ENCODE results near the gene MACROD2.
"Not testable (repeated sequence)": the region's sequence is repeated elsewhere in the genome, so short reads cannot be mapped to it uniquely, and the experiment has no call there.

Gene MACROD2

DNA sequence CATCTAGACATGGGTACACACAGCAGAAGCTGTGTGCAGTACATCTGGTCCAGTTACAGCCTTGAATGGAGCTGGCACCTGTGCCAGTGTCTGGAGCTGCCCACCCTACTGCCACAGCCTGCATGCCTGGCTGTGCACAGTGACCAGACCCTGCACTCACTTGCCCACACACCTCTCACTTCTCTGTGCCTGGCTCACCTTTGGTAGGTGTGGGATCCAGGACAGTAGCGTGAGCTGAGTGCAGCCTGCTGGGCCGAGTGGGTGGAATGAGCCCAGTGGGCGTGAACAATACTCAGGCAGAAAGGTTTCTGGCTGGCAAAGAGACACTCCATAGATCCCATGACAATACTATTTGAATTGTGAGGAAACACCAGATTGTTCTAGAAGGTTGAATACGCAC lies 1181.6 kb downstream of the MACROD2 start:
- no peaks in the 10 kb centered on the region for H3K4me1 ChIP-seq (ENCODE audit: control insufficient read depth, insufficient read depth, low read length)
- H3K9me3 ChIP-seq (ENCODE audit: control insufficient read depth, insufficient read depth, low read length) = no peaks in the 10 kb centered on the region
- H3K36me3 ChIP-seq (ENCODE audit: control insufficient read depth, insufficient read depth, low read length) = no peaks in the 10 kb centered on the region
- no peak overlapping the region for H3K9ac ChIP-seq (ENCODE audit: low read depth, low read length)
- H3K4me3 ChIP-seq (ENCODE audit: low read depth, low read length) = no peak overlapping the region
- H3K27me3 ChIP-seq (ENCODE audit: control insufficient read depth, insufficient read depth, low read length) = no peaks in the 10 kb centered on the region

DNA sequence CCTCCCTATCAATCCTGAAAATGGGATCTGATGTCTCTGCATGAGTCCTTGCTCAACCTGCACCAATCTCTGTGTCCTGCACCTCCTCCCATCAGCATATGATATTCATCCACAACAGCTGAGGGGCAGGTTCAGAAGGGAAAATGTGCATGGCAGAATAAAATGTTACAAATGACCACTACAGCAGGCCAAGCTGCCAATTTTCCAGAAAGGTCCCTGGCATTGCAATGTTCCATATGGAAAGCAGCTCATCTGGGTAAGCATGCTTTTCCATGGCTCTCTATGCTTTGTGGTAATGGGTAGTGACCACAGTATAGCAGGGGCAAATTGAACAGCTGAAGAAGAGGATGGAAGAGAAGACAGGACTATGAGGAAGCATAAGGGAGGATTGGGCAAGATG lies 1183.3 kb downstream of the MACROD2 start:
- Histone ChIP-seq H3K9ac (ENCODE audit: low read depth, low read length) (no peak overlapping the region), H3K4me1 (ENCODE audit: control insufficient read depth, insufficient read depth, low read length) (no peaks in the 10 kb centered on the region), H3K9me3 (ENCODE audit: control insufficient read depth, insufficient read depth, low read length) (no peaks in the 10 kb centered on the region), H3K36me3 (ENCODE audit: control insufficient read depth, insufficient read depth, low read length) (no peaks in the 10 kb centered on the region), H3K4me3 (ENCODE audit: low read depth, low read length) (no peak overlapping the region), H3K27me3 (ENCODE audit: control insufficient read depth, insufficient read depth, low read length) (no peaks in the 10 kb centered on the region)

DNA sequence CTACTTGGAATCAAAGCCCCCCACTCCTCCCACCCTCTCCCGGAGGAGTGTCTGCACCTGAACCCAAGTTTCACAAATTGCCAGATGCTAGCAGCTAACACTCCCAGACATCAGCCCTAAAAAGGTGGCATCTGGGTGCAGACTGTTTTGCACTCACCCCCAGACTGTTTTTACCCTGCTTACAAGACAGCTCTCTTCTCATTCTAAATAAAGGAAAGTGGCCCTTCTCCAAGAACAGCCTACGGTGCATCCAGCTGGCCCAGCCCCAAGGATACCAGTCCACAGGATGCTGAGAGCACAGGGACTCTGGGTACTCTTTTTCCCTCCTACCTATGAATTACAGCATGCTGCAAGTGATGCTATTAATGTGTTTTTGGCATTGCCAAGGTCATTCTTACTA lies 1184.1 kb downstream of the MACROD2 start:
- no peak overlapping the region for H3K9ac ChIP-seq (ENCODE audit: low read depth, low read length)
- H3K4me3 ChIP-seq (ENCODE audit: low read depth, low read length) = no peak overlapping the region
- H3K27me3 ChIP-seq (ENCODE audit: control insufficient read depth, insufficient read depth, low read length) = no peaks in the 10 kb centered on the region
- no peaks in the 10 kb centered on the region for H3K9me3 ChIP-seq (ENCODE audit: control insufficient read depth, insufficient read depth, low read length)
- no peaks in the 10 kb centered on the region for H3K36me3 ChIP-seq (ENCODE audit: control insufficient read depth, insufficient read depth, low read length)
- H3K4me1 ChIP-seq (ENCODE audit: control insufficient read depth, insufficient read depth, low read length) = no peaks in the 10 kb centered on the region

DNA sequence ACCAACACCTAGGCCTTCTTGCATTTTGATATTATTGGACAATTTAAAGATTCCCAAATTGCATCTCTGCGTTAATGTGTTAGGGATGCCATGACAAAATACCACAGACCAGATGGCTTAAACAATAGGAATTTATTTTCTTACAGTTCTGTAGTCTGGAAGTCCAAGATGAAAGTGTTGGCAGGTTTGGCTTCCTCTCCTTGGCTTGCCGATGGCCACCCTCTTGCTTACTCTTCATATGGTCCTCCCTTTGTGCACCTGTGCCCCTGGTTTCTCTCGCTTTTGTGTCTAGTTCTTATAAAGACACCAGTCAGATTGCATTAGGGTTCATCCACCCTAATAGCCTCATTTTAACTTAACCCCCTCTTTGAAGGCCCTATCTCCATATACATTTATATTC lies 1184.5 kb downstream of the MACROD2 start:
- Histone ChIP-seq H3K27me3 (ENCODE audit: control insufficient read depth, insufficient read depth, low read length) (no peaks in the 10 kb centered on the region), H3K9ac (ENCODE audit: low read depth, low read length) (no peak overlapping the region)

DNA sequence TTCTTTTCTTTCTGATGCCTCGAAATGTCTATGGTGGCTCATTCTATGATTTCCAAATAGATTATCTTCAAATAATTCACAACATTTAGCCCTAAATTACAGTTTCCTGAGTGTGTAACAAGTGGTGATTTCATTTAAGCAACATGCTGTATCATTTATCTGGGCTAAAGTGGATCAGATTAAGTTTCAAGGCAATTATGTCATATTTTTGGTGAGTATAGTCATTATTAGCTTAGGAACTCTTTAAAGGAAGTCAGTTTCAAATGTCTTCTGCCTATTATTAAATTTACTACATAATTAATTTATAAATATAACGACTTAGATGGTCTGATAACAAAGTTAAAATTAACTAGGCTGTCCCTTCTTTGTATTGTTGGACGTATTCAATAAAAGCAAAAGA lies 1190.0 kb downstream of the MACROD2 start:
- Histone ChIP-seq H3K4me3 (ENCODE audit: low read depth, low read length) (no peak overlapping the region), H3K36me3 (ENCODE audit: control insufficient read depth, insufficient read depth, low read length) (no peaks in the 10 kb centered on the region), H3K4me1 (ENCODE audit: control insufficient read depth, insufficient read depth, low read length) (no peaks in the 10 kb centered on the region), H3K27me3 (ENCODE audit: control insufficient read depth, insufficient read depth, low read length) (no peaks in the 10 kb centered on the region), H3K9me3 (ENCODE audit: control insufficient read depth, insufficient read depth, low read length) (no peaks in the 10 kb centered on the region), H3K9ac (ENCODE audit: low read depth, low read length) (no peak overlapping the region)

More for the DNA sequence above, 1184.5 kb downstream of the MACROD2 start:
- Histone ChIP-seq H3K36me3 (ENCODE audit: control insufficient read depth, insufficient read depth, low read length) (no peaks in the 10 kb centered on the region), H3K4me3 (ENCODE audit: low read depth, low read length) (no peak overlapping the region), H3K9me3 (ENCODE audit: control insufficient read depth, insufficient read depth, low read length) (no peaks in the 10 kb centered on the region), H3K4me1 (ENCODE audit: control insufficient read depth, insufficient read depth, low read length) (no peaks in the 10 kb centered on the region)

DNA sequence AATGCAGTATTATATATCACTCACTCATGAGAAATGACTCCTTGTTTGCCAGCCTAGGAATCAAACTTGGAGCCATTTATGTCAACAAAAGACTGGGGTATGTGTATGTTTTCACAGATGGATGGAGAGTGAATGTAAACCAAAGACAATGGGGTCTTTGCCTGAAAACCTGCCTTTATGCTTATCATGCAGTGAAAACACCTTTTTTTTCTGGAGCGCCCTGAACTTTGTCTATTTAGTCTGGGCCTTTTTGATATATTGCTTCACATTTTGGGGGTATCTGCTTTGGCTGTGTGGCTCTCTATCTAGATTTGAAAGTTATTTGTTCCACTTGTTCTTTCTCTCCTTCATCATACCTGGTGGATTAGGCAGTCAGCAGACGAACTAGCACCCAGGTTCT lies 1190.6 kb downstream of the MACROD2 start:
- no peak overlapping the region for H3K4me3 ChIP-seq (ENCODE audit: low read depth, low read length)

DNA sequence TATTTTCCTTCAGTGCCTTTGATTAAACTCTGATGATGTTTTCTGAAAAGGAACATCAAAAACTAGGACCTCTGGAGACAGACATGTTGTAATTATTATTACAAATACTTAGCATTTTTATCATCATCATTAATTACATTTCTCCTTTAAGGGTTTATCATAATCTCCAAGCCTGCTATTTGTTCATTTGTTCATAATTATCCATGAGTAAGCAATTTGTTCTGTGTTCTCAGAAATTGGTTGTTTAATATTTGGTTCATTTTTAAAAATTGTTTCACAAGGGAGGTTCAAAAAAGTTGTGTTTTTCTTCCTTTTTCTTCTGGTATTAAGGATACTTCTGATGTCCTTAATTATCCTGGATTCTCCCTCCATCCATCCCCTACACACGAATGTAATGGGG lies 1192.3 kb downstream of the MACROD2 start:
- no peaks in the 10 kb centered on the region for H3K9me3 ChIP-seq (ENCODE audit: control insufficient read depth, insufficient read depth, low read length)
- H3K27me3 ChIP-seq (ENCODE audit: control insufficient read depth, insufficient read depth, low read length) = no peaks in the 10 kb centered on the region
- H3K4me1 ChIP-seq (ENCODE audit: control insufficient read depth, insufficient read depth, low read length) = no peaks in the 10 kb centered on the region

More for the DNA sequence above, 1190.6 kb downstream of the MACROD2 start:
- no peak overlapping the region for H3K9ac ChIP-seq (ENCODE audit: low read depth, low read length)
- no peaks in the 10 kb centered on the region for H3K36me3 ChIP-seq (ENCODE audit: control insufficient read depth, insufficient read depth, low read length)
- H3K9me3 ChIP-seq (ENCODE audit: control insufficient read depth, insufficient read depth, low read length) = no peaks in the 10 kb centered on the region
- no peaks in the 10 kb centered on the region for H3K4me1 ChIP-seq (ENCODE audit: control insufficient read depth, insufficient read depth, low read length)
- no peaks in the 10 kb centered on the region for H3K27me3 ChIP-seq (ENCODE audit: control insufficient read depth, insufficient read depth, low read length)

DNA sequence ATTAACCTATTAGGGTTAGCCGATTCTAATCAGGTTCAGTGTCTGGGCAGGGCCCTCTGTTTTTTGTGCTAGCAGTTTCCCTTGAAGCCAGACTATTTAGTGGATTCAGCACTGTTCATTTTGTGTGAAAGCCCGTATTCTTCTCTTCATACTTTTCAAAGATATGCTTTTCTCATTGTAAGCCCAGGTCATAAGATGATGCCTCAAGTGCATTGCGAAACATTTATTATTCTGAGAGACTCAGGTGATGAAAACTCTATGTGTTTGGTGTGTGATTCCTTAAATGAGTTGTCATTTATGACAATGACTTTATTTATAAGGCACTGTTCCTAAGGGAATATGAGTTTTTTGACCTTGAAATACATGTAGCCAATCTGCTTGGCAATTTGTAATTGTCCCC lies 1193.1 kb downstream of the MACROD2 start:
- no peak overlapping the region for H3K4me3 ChIP-seq (ENCODE audit: low read depth, low read length)
- no peaks in the 10 kb centered on the region for H3K27me3 ChIP-seq (ENCODE audit: control insufficient read depth, insufficient read depth, low read length)
- H3K36me3 ChIP-seq (ENCODE audit: control insufficient read depth, insufficient read depth, low read length) = no peaks in the 10 kb centered on the region
- H3K4me1 ChIP-seq (ENCODE audit: control insufficient read depth, insufficient read depth, low read length) = no peaks in the 10 kb centered on the region
- no peaks in the 10 kb centered on the region for H3K9me3 ChIP-seq (ENCODE audit: control insufficient read depth, insufficient read depth, low read length)
- H3K9ac ChIP-seq (ENCODE audit: low read depth, low read length) = no peak overlapping the region

More for the DNA sequence above, 1192.3 kb downstream of the MACROD2 start:
- Histone ChIP-seq H3K9ac (ENCODE audit: low read depth, low read length) (no peak overlapping the region), H3K4me3 (ENCODE audit: low read depth, low read length) (no peak overlapping the region), H3K36me3 (ENCODE audit: control insufficient read depth, insufficient read depth, low read length) (no peaks in the 10 kb centered on the region)

DNA sequence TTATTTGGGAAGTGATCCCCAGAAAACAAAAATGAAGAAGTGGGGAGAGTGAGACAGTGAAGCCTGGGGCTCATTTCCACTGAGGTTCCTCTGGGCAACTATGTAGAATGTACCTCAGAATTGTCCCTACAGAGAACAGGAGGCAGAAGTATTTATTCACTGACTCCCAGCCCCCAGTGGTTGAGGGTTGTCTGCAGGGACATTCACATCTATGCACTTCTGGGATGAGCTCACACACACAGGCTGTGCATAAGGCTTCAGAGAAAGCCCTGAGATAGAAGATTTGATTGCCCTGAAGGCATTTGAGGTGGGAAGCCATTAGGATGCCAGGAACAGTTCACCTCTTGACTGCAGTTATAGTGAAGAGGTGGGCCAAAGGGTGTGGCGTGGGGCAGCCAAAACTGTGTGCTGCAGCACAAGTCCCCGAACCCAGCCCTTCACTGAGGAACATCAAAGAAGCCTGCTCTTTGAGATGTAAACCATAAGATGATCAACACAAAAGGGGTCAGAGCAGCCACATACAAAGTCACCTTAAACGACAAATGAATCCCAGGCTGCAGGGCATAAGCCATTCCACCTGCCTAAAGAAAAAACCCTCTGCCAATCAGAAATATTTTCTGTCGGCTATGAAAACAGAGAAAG lies 1195.9 kb downstream of the MACROD2 start:
- no peaks in the 10 kb centered on the region for H3K4me1 ChIP-seq (ENCODE audit: control insufficient read depth, insufficient read depth, low read length)
- H3K27me3 ChIP-seq (ENCODE audit: control insufficient read depth, insufficient read depth, low read length) = no peaks in the 10 kb centered on the region

DNA sequence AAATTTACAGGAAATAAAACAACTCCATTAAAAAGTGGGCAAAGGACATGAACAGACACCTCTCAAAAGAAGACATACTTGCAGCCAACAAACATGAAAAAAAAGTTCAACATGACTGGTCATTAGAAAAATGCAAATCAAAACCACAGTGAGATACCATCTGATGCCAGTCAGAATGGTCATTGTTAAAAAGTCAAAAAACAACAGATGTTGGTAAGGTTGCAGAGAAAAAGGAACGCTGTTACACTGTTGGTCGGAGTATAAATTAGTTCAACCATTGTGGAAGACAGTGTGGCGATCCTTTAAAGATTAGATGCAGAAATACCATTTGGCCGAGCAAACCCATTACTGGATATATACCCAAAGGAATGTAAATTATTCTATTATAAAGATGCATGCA lies 1200.1 kb downstream of the MACROD2 start:
- H3K9ac ChIP-seq (ENCODE audit: low read depth, low read length) = no peak overlapping the region
- no peaks in the 10 kb centered on the region for H3K9me3 ChIP-seq (ENCODE audit: control insufficient read depth, insufficient read depth, low read length)
- H3K4me3 ChIP-seq (ENCODE audit: low read depth, low read length) = no peak overlapping the region
- no peaks in the 10 kb centered on the region for H3K4me1 ChIP-seq (ENCODE audit: control insufficient read depth, insufficient read depth, low read length)
- no peaks in the 10 kb centered on the region for H3K36me3 ChIP-seq (ENCODE audit: control insufficient read depth, insufficient read depth, low read length)
- H3K27me3 ChIP-seq (ENCODE audit: control insufficient read depth, insufficient read depth, low read length) = no peaks in the 10 kb centered on the region

More for the DNA sequence above, 1195.9 kb downstream of the MACROD2 start:
- Histone ChIP-seq H3K36me3 (ENCODE audit: control insufficient read depth, insufficient read depth, low read length) (no peaks in the 10 kb centered on the region), H3K4me3 (ENCODE audit: low read depth, low read length) (no peak overlapping the region), H3K9me3 (ENCODE audit: control insufficient read depth, insufficient read depth, low read length) (no peaks in the 10 kb centered on the region), H3K9ac (ENCODE audit: low read depth, low read length) (no peak overlapping the region)

DNA sequence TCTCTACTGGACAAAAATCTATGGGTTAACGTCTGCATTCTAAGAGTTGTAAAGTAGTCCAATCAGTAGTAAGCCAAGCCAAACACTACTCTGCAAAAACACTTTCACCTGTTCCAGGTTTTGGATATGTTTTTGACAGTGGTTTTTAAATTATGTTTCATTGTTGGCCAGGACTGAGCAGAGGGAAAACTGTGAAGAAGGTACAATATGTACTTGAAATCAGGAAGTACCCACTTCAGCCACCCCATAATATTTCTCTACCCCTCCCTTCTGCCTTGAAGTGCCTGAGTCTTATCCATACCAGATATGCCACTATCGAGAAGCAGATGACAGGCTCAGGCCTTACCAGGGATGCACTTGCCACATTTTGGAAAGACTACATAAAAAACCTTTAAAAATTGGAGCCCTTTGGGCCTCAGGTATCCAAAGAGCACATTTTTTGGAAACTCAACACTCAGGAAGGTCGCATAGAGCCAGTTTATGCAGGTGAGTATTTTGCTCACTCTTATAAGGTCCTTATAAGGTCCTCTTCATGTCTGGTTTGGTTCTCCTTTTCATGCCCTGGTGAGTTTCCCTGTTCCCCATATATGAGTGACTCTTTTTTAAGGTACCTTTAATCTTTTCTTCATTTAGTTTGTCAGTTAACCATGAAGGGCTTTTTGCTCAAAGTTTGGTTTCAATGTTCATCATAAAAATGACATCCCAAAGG lies 1201.4 kb downstream of the MACROD2 start:
- no peaks in the 10 kb centered on the region for H3K27me3 ChIP-seq (ENCODE audit: control insufficient read depth, insufficient read depth, low read length)
- no peak overlapping the region for H3K9ac ChIP-seq (ENCODE audit: low read depth, low read length)
- no peak overlapping the region for H3K4me3 ChIP-seq (ENCODE audit: low read depth, low read length)
- no peaks in the 10 kb centered on the region for H3K9me3 ChIP-seq (ENCODE audit: control insufficient read depth, insufficient read depth, low read length)
- no peaks in the 10 kb centered on the region for H3K4me1 ChIP-seq (ENCODE audit: control insufficient read depth, insufficient read depth, low read length)
- H3K36me3 ChIP-seq (ENCODE audit: control insufficient read depth, insufficient read depth, low read length) = no peaks in the 10 kb centered on the region

DNA sequence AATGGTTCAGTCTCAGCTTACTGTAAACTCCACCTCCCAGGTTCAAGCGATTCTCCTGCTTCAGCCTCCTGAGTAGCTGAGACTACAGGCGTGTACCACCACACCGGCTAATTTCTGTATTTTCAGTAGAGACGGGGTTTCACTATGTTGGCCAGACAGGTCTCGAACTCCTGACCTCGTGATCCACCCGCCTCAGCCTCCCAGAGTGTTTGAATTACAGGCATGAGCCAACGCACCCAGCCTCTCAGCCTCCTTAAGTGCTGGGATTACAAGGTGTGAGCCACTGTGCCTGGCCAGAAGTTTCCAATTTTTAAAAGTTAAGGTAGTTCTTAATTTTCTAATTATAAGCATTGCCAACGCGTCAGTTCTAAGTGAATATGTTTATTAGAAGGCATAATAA lies 1202.7 kb downstream of the MACROD2 start:
- H3K4me3 ChIP-seq (ENCODE audit: low read depth, low read length); H3K4me1 ChIP-seq (ENCODE audit: control insufficient read depth, insufficient read depth, low read length); H3K27me3 ChIP-seq (ENCODE audit: control insufficient read depth, insufficient read depth, low read length); H3K9me3 ChIP-seq (ENCODE audit: control insufficient read depth, insufficient read depth, low read length); H3K36me3 ChIP-seq (ENCODE audit: control insufficient read depth, insufficient read depth, low read length); H3K9ac ChIP-seq (ENCODE audit: low read depth, low read length): not testable (repeated sequence)

Measured in iPS-15b (cell line).